HG03469 (cell line): ENCODE results near the gene AP1G2.
"Not testable (repeated sequence)": the region's sequence is repeated elsewhere in the genome, so short reads cannot be mapped to it uniquely, and the experiment has no call there.

ENCODE experiments used
- ATAC-seq: cut with Tn5 transposase; IDR thresholded peaks from one replicate; pipeline ENCODE4 v1.9.1; 2021; ENCODE audit warnings: mild to moderate bottlenecking, moderate library complexity, moderate number of reproducible peaks; ENCODE audit not compliant: unreplicated experiment

The AP1G2 gene

GRCh38 chr14:23542261-23542660 lies 25.3 kb downstream of the AP1G2 start:
- ATAC-seq = no peak

GRCh38 chr14:23540141-23540469 lies 27.5 kb downstream of the AP1G2 start:
- no peak for ATAC-seq

- no peak for ATAC-seq
Observed at GRCh38 chr14:23539248-23540140, 28.1 kb downstream of the AP1G2 start.

- ATAC-seq = no peak
Observed at GRCh38 chr14:23538785-23539184, 28.8 kb downstream of the AP1G2 start.

GRCh38 chr14:23538050-23538718 lies 29.4 kb downstream of the AP1G2 start:
- ATAC-seq = no peak

GRCh38 chr14:23537351-23538049 lies 30.1 kb downstream of the AP1G2 start:
- no peak for ATAC-seq

GRCh38 chr14:23536906-23537305 lies 30.7 kb downstream of the AP1G2 start:
- ATAC-seq = not testable (repeated sequence)

- no peak for ATAC-seq
Observed at GRCh38 chr14:23536494-23536893, 31.1 kb downstream of the AP1G2 start.

GRCh38 chr14:23535943-23536342 lies 31.6 kb downstream of the AP1G2 start:
- no peak for ATAC-seq

GRCh38 chr14:23533652-23534435 lies 33.7 kb downstream of the AP1G2 start:
- no peak for ATAC-seq

- no peak for ATAC-seq
Observed at GRCh38 chr14:23532658-23533057, 34.9 kb downstream of the AP1G2 start.

GRCh38 chr14:23531391-23531790 lies 36.2 kb downstream of the AP1G2 start:
- no peak for ATAC-seq

GRCh38 chr14:23530375-23531055 lies 37.1 kb downstream of the AP1G2 start:
- ATAC-seq = no peak

GRCh38 chr14:23529016-23529415 lies 38.6 kb downstream of the AP1G2 start:
- no peak for ATAC-seq

- no peak for ATAC-seq
Observed at GRCh38 chr14:23528555-23528954, 39.0 kb downstream of the AP1G2 start.

- ATAC-seq = no peak
Observed at GRCh38 chr14:23525611-23526010, 42.0 kb downstream of the AP1G2 start.

- ATAC-seq = no peak
Observed at GRCh38 chr14:23524954-23525353, 42.6 kb downstream of the AP1G2 start.

- no peak for ATAC-seq
Observed at GRCh38 chr14:23523229-23524016, 44.2 kb downstream of the AP1G2 start.

GRCh38 chr14:23522643-23523198 lies 44.9 kb downstream of the AP1G2 start:
- ATAC-seq = no peak
